DND-41 (cell line): ENCODE results near the gene KRT8.

Experiments used
- ATAC-seq: fragments of 200-7000 bp; cut with Tn5 transposase; 3 replicates; pipeline ENCODE4 v1.9.1; 2021; ENCODE audit warnings: low read depth; ENCODE audit not compliant: insufficient read depth
- DNase-seq: peaks from one replicate; pipeline ENCODE4 v3.0.0-alpha.2; 2020
- H2AFZ ChIP-seq: 2 replicates; pipeline ENCODE4 v1.6.0; 2012; ENCODE audit warnings: low read depth, low read length
- H3K27ac ChIP-seq: 2 replicates; pipeline ENCODE4 v1.5.1; 2012; ENCODE audit warnings: low read length, inconsistent platforms
- H3K27me3 ChIP-seq: fragments of 200-600 bp; sonication (generic); 2 replicates; pipeline ENCODE4 v1.6.0; 2012; ENCODE audit warnings: low read length, mild to moderate bottlenecking, inconsistent platforms; ENCODE audit not compliant: insufficient read depth, poor library complexity
- H3K36me3 ChIP-seq: 2 replicates; pipeline ENCODE4 v1.5.1; 2012; ENCODE audit warnings: low read length, inconsistent platforms; ENCODE audit not compliant: insufficient read depth
- H3K4me1 ChIP-seq: 2 replicates; pipeline ENCODE4 v1.5.1; 2012; ENCODE audit warnings: mild to moderate bottlenecking, low read length; ENCODE audit not compliant: insufficient read depth
- H3K4me2 ChIP-seq: 2 replicates; pipeline ENCODE4 v1.6.0; 2012; ENCODE audit warnings: mild to moderate bottlenecking, moderate library complexity, low read length, inconsistent platforms; ENCODE audit not compliant: insufficient read depth
- H3K4me3 ChIP-seq, 2 experiments: fragments of 200-600 bp in 1 of 2; shearing (Covaris generic) in 1 of 2; 2 replicates each; pipeline ENCODE4 v1.5.1; 2012 to 2016; ENCODE audit warnings: inconsistent platforms in 2 of 2, low read length in 2 of 2, mild to moderate bottlenecking in 2 of 2, low read depth in 1 of 2, moderate library complexity in 1 of 2
- H3K79me2 ChIP-seq: 2 replicates; pipeline ENCODE4 v1.6.0; 2012; ENCODE audit warnings: low read length, inconsistent platforms; ENCODE audit not compliant: insufficient read depth
- H3K9ac ChIP-seq: 2 replicates; pipeline ENCODE4 v1.6.0; 2012; ENCODE audit warnings: low read depth, mild to moderate bottlenecking, inconsistent platforms, low read length, moderate library complexity
- H3K9me3 ChIP-seq: 2 replicates; pipeline ENCODE4 v1.5.1; 2012; ENCODE audit warnings: low read length, moderate library complexity, mild to moderate bottlenecking, inconsistent platforms; ENCODE audit not compliant: insufficient read depth, severe bottlenecking
- H4K20me1 ChIP-seq: 2 replicates; pipeline ENCODE4 v1.6.0; 2012; ENCODE audit warnings: low read length; ENCODE audit not compliant: insufficient read depth
- CTCF ChIP-seq: IDR thresholded peaks from 2 replicates; pipeline ENCODE4 v1.5.1; 2012; ENCODE audit warnings: borderline replicate concordance, low read length, moderate library complexity, mild to moderate bottlenecking; ENCODE audit not compliant: poor library complexity, severe bottlenecking; ENCODE audit errors: extremely low read depth
- EZH2 ChIP-seq: IDR thresholded peaks from 3 replicates; pipeline ENCODE4 v1.6.1; 2012; ENCODE audit warnings: borderline replicate concordance, low read depth, mild to moderate bottlenecking, moderate library complexity, low read length, inconsistent platforms; ENCODE audit not compliant: severe bottlenecking

The KRT8 gene

GRCh38 chr12:52945389-52946232, 40.7 kb upstream of the KRT8 start:
- Histone ChIP-seq H4K20me1 (no peaks in the 10 kb centered on the region), H3K9ac (no peak overlapping the region), H3K4me3 (no peak overlapping the region), H3K9me3 (no peaks in the 10 kb centered on the region), H3K27me3 (peaks cover 30% of the 10 kb centered on the region), H2AFZ (no peak overlapping the region), H3K4me1 (no peaks in the 10 kb centered on the region), H3K27ac (no peak overlapping the region), H3K36me3 (no peaks in the 10 kb centered on the region), H3K79me2 (no peaks in the 10 kb centered on the region), H3K4me2 (no peak overlapping the region)
- ATAC-seq (no peak), DNase-seq (no peak)
- no peak for TF ChIP-seq EZH2
- no peak for TF ChIP-seq CTCF

- H2AFZ ChIP-seq = no peak overlapping the region
- DNase-seq = no peak
- H3K4me3 ChIP-seq = no peak overlapping the region
- H3K79me2 ChIP-seq = no peaks in the 10 kb centered on the region
- TF ChIP-seq CTCF (no peak), EZH2 (no peak)
- H3K27ac ChIP-seq = no peak overlapping the region
- H3K9me3 ChIP-seq = no peaks in the 10 kb centered on the region
- H3K27me3 ChIP-seq = peaks cover 30% of the 10 kb centered on the region
- no peak overlapping the region for H3K4me2 ChIP-seq
- no peak for ATAC-seq
- H3K9ac ChIP-seq = no peak overlapping the region
- H4K20me1 ChIP-seq = no peaks in the 10 kb centered on the region
- H3K36me3 ChIP-seq = no peaks in the 10 kb centered on the region
- no peaks in the 10 kb centered on the region for H3K4me1 ChIP-seq
Measured at GRCh38 chr12:52944683-52945388, 40.0 kb upstream of the KRT8 start.

DNA sequence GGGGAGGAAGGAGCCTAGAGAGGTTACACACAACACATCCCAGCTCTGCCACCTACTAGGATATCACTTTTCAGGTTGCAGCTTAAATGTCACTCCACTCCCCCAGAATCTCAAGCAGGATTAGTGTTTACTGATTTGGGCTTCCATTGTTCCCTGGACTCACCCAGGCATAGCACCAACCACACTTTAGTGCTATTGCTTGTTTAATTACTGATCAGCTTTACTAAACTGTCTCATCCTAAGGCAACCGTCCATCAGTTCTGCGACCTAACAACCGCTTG, 38.0 kb upstream of the KRT8 start:
- no peaks in the 10 kb centered on the region for H3K4me1 ChIP-seq
- ATAC-seq (no peak), DNase-seq (no peak)
- H3K4me2 ChIP-seq = no peak overlapping the region
- H3K4me3 ChIP-seq = no peak overlapping the region
- H3K27ac ChIP-seq = no peak overlapping the region
- no peaks in the 10 kb centered on the region for H4K20me1 ChIP-seq
- no peak overlapping the region for H3K9ac ChIP-seq
- H3K27me3 ChIP-seq = peaks cover 30% of the 10 kb centered on the region
- TF ChIP-seq EZH2 = no peak
- TF ChIP-seq CTCF = no peak
- no peaks in the 10 kb centered on the region for H3K79me2 ChIP-seq
- no peaks in the 10 kb centered on the region for H3K36me3 ChIP-seq
- no peaks in the 10 kb centered on the region for H3K9me3 ChIP-seq
- no peak overlapping the region for H2AFZ ChIP-seq
